Caco-2 (cell line): ENCODE measurements around the gene PDK2. TPM values are rescaled to one million over a fixed set of nuclear protein-coding genes. Genes with fewer than 3 reads are reported as not detected.
A peak's percentile ranks its signal among the peaks of the same experiment; 100 is the strongest.

ENCODE experiments used
- BruUV-seq: library from RNA; stranded (reverse); fragments of 400-500 nt; replicated peaks from 2 replicates; lab custom pipeline; 2021; lab: Mats Ljungman, UMichigan
- CTCF ChIA-PET: fragments of 300-600 bp; sonication (Branson Sonifier 250); formaldehyde crosslinking; loops from one replicate; lab custom pipeline; 2022; ENCODE audit warnings: antibody characterized with exemption; lab: Charles Lee
- POLR2A ChIA-PET: fragments of 300-600 bp; sonication (Branson Sonifier 250); formaldehyde crosslinking; loops from one replicate; lab custom pipeline; 2022; ENCODE audit warnings: antibody characterized with exemption; lab: Charles Lee
- DNase-seq, 2 experiments: peaks; one replicate each; pipeline versions ENCODE4 v3.0.0 to v3.0.0-alpha.2; 2020 to 2022
- H3K27me3 ChIP-seq: replicated peaks from 2 replicates; pipeline ENCODE4 v1.6.0; 2011; ENCODE audit warnings: low read length; ENCODE audit not compliant: control insufficient read depth, insufficient read depth
- H3K36me3 ChIP-seq: 2 replicates; pipeline ENCODE4 v1.5.1; 2011; ENCODE audit warnings: low read length; ENCODE audit not compliant: control insufficient read depth, insufficient read depth
- H3K4me1 ChIP-seq: fragments of 250-450 bp; sonication (Bioruptor Pico); 2 replicates; pipeline ENCODE4 v1.5.1; 2020; ENCODE audit warnings: mild to moderate bottlenecking
- H3K4me3 ChIP-seq: 2 replicates; pipeline ENCODE4 v1.5.1; 2011; ENCODE audit warnings: low read depth, mild to moderate bottlenecking, control low read depth, low read length
- H3K9me3 ChIP-seq: fragments of 250-450 bp; sonication (Bioruptor Pico); 2 replicates; pipeline ENCODE4 v1.5.1; 2020; ENCODE audit warnings: mild to moderate bottlenecking, moderate library complexity
- H3K27ac Mint-ChIP-seq: one replicate; pipeline ENCODE4 v1.8.0; 2022; ENCODE audit warnings: mixed read lengths; ENCODE audit not compliant: unreplicated experiment
- H3K27me3 Mint-ChIP-seq: one replicate; pipeline ENCODE4 v1.8.0; 2022; ENCODE audit warnings: mixed read lengths; ENCODE audit not compliant: insufficient read depth, unreplicated experiment
- H3K36me3 Mint-ChIP-seq: one replicate; pipeline ENCODE4 v1.8.0; 2022; ENCODE audit warnings: mild to moderate bottlenecking, mixed read lengths; ENCODE audit not compliant: insufficient read depth, unreplicated experiment
- H3K4me1 Mint-ChIP-seq: one replicate; pipeline ENCODE4 v1.8.0; 2022; ENCODE audit warnings: low read depth, mixed read lengths; ENCODE audit not compliant: unreplicated experiment
- H3K4me3 Mint-ChIP-seq: one replicate; pipeline ENCODE4 v1.8.0; 2022; ENCODE audit warnings: mild to moderate bottlenecking, moderate library complexity, mixed read lengths; ENCODE audit not compliant: unreplicated experiment
- H3K9me3 Mint-ChIP-seq: one replicate; pipeline ENCODE4 v1.8.0; 2022; ENCODE audit warnings: mixed read lengths; ENCODE audit not compliant: unreplicated experiment
- intact Hi-C: fragments of 100-400 bp; cut with micrococcal nuclease; formaldehyde crosslinking; loops from one replicate; pipeline ENCODE4 v1.10.0; 2022; ENCODE audit not compliant: unreplicated experiment
- total RNA-seq: library from RNA; stranded (reverse); gene quantifications from 2 replicates; pipeline ENCODE4 v1.2.3, GENCODE V29; 2022
- TF ChIP-seq, protein P1 (sequence below), 2 experiments: fragments of 200-600 bp in 1 of 2; IDR thresholded peaks; 1 replicate in 1 of 2; 2 replicates in 1 of 2; pipeline versions ENCODE4 v1.5.1 to v1.8.0; 2011 to 2022; ENCODE audit warnings: antibody characterized with exemption in 1 of 2, control low read depth in 1 of 2, inconsistent platforms in 1 of 2, low read depth in 1 of 2, low read length in 1 of 2, mild to moderate bottlenecking in 1 of 2, moderate library complexity in 1 of 2; ENCODE audit not compliant: insufficient read depth in 1 of 2, severe bottlenecking in 1 of 2, unreplicated experiment in 1 of 2

PDK2 gene
- total RNA-seq, 1 experiment from 2014 or later = 10.5 TPM

GRCh38 chr17:50057521-50057991 is 37.6 kb upstream of the PDK2 start:
- no peaks in the 10 kb centered on the region for H3K27me3 Mint-ChIP-seq
- intact Hi-C loops = loop anchor here (2.0 kb wide), 1 partner anchor 31 kb away; no protein-coding TSS in a partner anchor
- TF ChIP-seq, protein P1, sequence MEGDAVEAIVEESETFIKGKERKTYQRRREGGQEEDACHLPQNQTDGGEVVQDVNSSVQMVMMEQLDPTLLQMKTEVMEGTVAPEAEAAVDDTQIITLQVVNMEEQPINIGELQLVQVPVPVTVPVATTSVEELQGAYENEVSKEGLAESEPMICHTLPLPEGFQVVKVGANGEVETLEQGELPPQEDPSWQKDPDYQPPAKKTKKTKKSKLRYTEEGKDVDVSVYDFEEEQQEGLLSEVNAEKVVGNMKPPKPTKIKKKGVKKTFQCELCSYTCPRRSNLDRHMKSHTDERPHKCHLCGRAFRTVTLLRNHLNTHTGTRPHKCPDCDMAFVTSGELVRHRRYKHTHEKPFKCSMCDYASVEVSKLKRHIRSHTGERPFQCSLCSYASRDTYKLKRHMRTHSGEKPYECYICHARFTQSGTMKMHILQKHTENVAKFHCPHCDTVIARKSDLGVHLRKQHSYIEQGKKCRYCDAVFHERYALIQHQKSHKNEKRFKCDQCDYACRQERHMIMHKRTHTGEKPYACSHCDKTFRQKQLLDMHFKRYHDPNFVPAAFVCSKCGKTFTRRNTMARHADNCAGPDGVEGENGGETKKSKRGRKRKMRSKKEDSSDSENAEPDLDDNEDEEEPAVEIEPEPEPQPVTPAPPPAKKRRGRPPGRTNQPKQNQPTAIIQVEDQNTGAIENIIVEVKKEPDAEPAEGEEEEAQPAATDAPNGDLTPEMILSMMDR (IDR thresholded peaks at IDR 0.05; ENCODE audit: insufficient read depth in 1 of 2, low read depth in 1 of 2, low read length in 1 of 2, severe bottlenecking in 1 of 2, unreplicated experiment in 1 of 2) = no peak
- peaks cover 16% of the 10 kb centered on the region for H3K4me1 Mint-ChIP-seq
- H3K36me3 ChIP-seq = no peaks in the 10 kb centered on the region
- H3K4me3 Mint-ChIP-seq = peak overlapping the region; percentile 86
- 0 out of 2 replicates have a peak overlapping the region, but pooled peaks have one; percentile 21 for H3K4me3 ChIP-seq
- peaks cover 6% of the 10 kb centered on the region for H3K36me3 Mint-ChIP-seq
- ChIA-PET POLR2A (no interaction called here), CTCF (interaction anchor here (1.4 kb wide), 1 partner anchor 29 kb away, joined by 3 read pairs; no protein-coding TSS in a partner anchor)
- H3K9me3 Mint-ChIP-seq = no peaks in the 10 kb centered on the region
- no peaks in the 10 kb centered on the region for H3K9me3 ChIP-seq
- TSS peak; percentile 13 for BruUV-seq
- peak; percentile 21 to 43 for DNase-seq
- peaks cover 34% of the 10 kb centered on the region for H3K4me1 ChIP-seq
- H3K27me3 ChIP-seq = no peaks in the 10 kb centered on the region
- no peak overlapping the region for H3K27ac Mint-ChIP-seq

DNA sequence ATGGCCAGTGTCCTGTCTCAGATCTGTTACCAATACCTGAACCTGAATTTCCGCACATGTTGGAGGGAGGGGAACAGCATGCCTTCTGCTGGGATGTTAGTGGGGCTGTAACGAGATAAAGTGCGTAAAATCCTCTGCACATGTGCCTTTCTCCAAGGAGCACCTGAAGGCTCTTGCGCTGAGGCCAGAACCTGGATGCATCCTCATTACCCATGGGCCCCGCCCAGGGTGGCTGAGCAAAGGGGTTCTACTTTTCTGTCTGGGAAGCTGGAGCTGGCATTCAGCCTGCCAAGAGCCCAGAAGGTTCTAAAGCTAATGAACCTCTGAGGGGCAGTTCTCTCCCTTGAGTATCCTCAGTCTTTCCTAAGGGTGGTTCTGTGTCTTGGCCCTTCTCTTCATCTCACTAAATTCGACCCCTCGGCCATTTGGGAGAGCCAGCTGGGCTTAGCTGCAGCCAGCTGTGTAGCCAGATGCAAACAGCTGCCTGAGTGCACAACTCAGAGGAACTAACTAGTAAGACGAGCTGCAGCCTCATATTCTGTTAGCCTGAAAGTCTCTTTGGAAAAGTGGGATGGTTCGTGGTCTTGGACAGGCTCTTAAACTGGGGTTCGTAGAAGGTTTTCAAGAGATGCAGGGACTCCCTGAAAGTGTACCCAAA is 36.7 kb upstream of the PDK2 start:
- Mint-ChIP-seq H3K36me3 (peaks cover 6% of the 10 kb centered on the region), H3K9me3 (no peaks in the 10 kb centered on the region), H3K27ac (no peak overlapping the region), H3K4me1 (peaks cover 8% of the 10 kb centered on the region), H3K27me3 (no peaks in the 10 kb centered on the region), H3K4me3 (no peak overlapping the region)
- ChIA-PET POLR2A (no interaction called here), CTCF (no interaction called here)
- TF ChIP-seq, protein P1 (IDR thresholded peaks at IDR 0.05; ENCODE audit: insufficient read depth in 1 of 2, low read depth in 1 of 2, low read length in 1 of 2, severe bottlenecking in 1 of 2, unreplicated experiment in 1 of 2) = no peak
- no peak for DNase-seq
- H3K36me3 ChIP-seq = no peaks in the 10 kb centered on the region
- intact Hi-C loops = no loop called here
- no peak overlapping the region for H3K4me3 ChIP-seq
- H3K27me3 ChIP-seq = no peaks in the 10 kb centered on the region
- no TSS peak for BruUV-seq
- no peaks in the 10 kb centered on the region for H3K9me3 ChIP-seq
- H3K4me1 ChIP-seq = peaks cover 26% of the 10 kb centered on the region

DNA sequence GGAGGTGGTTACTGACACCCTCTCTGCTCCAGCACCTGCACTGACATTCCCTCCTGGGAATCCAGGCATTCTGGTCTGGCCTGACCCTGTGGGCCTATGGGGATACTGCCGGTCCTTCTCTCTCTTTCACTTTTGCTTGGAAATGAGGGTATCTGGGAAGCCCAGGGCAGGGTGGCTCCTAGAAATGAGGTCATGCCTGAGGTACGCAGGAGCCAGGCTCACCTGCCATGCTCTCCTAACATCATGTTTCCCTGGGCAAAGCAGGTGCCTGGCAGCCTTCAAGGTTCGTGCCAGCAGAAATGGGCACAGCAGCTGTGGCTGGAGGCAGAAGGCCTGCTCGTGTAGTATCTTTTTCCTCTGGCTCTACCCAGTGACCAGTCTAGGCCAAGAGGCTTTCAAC is 35.9 kb upstream of the PDK2 start:
- Mint-ChIP-seq H3K4me3 (no peak overlapping the region), H3K4me1 (peaks cover 7% of the 10 kb centered on the region), H3K27me3 (no peaks in the 10 kb centered on the region), H3K9me3 (no peaks in the 10 kb centered on the region), H3K36me3 (peaks cover 6% of the 10 kb centered on the region), H3K27ac (no peak overlapping the region)
- peaks cover 17% of the 10 kb centered on the region for H3K4me1 ChIP-seq
- H3K27me3 ChIP-seq = no peaks in the 10 kb centered on the region
- BruUV-seq = no TSS peak
- H3K9me3 ChIP-seq = no peaks in the 10 kb centered on the region
- intact Hi-C loops = no loop called here
- no peak for DNase-seq
- POLR2A ChIA-PET = no interaction called here
- no peaks in the 10 kb centered on the region for H3K36me3 ChIP-seq
- CTCF ChIA-PET = no interaction called here
- H3K4me3 ChIP-seq = no peak overlapping the region
- TF ChIP-seq, protein P1 (IDR thresholded peaks at IDR 0.05; ENCODE audit: insufficient read depth in 1 of 2, low read depth in 1 of 2, low read length in 1 of 2, severe bottlenecking in 1 of 2, unreplicated experiment in 1 of 2) = no peak
